NCI-H1436 treated with DMSO at 0.1 percent for 48 hours (cell line): ENCODE results near the gene MAST4.

Experiments
- DNase-seq: peaks from one replicate; lab custom pipeline; 2025; lab: John Stamatoyannopoulos, UW

MAST4 gene

DNA sequence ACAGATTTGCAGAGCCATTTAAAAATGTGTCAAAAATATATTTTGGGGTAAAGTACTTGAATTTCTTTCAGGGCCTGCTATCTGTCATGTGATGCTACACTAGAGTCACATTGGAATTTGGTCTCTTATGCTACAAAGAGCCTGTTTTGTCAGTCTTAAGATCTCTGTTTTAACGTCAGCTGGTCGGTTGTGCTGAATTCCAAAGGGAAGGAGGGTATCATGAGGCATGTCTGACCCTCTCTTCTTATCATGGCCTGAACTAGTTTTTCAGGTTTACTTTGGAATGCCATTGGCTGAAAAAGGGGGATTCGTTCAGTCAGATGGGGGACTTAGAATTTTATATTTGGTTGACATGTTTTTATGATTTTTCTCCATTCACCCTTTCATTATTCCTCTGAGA is 309.8 kb downstream of the MAST4 start:
- no peak for DNase-seq

DNA sequence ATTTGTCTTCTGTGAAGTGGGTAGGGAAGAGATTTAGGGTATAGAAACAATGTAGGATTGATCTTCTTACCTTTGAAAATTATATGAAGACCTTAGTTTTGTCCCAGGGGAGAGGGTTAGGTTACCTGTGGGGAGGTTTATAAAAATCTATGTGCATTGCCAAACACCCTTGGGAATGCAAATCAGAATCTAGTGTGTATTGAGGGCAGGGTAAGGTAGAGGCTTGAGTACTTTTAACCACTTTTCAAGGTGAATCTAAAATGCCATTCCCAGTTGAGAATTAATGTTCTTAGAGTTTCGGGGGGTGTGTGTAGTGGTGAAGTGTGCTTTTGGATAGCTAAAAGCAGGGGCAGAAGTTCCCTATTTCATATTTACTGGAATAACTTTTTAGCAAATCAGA is 312.0 kb downstream of the MAST4 start:
- DNase-seq = no peak

DNA sequence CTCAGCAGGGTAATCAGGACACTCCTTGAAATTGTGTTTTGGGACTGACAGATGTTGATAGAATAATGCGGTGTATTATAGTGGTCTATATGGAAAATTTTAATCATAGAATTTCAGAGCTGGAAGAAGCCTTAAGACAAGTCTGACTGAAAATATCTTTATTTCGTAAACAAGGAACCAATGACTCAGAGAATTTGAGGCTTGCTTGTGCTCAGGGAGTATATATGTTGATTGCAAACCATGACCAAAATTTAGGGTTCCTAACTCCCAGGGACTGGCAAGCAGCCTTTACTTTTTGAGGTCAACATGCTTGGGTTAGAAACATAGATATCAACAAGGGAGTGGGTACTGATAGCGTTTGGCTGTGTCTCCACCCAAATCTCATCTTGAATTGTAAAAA is 313.2 kb downstream of the MAST4 start:
- no peak for DNase-seq

DNA sequence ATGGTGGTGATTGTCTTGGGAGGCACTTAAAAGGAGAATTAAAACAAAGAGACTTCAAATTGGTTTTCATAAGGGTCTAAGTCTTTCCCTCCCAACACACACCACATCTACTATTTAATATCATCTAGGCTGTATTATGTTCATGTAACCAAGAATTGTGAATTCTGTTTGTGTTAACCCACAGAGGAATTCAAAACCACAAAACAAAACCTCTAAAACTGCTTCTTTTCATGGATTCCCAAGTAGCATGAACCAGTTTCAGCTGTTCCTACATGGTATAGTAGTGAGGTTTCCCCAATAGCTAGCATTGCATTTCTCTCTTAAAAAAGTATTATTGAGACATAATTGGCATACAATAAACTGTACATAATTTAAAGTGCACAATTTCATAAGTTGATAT is 316.6 kb downstream of the MAST4 start:
- no peak for DNase-seq

DNA sequence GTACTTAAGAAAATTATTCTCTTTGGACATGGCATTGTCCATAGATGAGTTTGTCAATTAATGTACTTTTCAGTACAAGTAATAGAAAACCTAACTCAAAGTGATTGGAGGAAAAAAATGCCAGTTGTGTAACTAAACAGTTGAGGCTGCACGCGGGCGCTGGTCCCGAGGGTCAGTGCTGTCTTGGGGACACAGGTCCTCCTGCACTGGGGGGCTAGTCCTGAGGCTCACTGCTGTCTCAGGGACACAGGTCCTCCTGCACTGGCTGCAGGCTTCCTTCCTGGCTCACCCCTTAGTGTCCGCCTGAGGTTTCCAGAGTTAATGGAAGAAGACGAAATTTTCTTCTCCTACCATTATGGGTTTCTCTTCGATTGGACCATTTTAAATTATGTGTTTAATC is 319.3 kb downstream of the MAST4 start:
- no peak for DNase-seq

DNA sequence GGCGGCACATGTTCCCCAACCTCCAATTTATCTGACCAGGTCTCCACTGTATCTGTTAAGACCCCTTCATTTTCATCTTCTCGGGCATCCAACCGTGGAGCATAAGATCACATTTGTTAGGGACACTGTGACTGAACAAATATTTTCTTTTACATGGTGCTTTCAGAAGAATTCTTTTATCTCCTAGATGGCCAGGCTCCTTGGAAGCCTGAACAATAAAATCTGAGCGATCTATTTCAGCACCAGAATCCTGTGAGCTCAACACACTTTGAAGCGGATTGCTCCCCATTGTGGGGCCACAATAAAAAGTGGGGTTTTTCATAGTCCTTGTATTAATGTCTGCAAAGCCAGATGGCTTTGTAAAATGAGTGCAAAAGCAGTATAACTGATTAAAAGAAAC is 326.7 kb downstream of the MAST4 start:
- no peak for DNase-seq

DNA sequence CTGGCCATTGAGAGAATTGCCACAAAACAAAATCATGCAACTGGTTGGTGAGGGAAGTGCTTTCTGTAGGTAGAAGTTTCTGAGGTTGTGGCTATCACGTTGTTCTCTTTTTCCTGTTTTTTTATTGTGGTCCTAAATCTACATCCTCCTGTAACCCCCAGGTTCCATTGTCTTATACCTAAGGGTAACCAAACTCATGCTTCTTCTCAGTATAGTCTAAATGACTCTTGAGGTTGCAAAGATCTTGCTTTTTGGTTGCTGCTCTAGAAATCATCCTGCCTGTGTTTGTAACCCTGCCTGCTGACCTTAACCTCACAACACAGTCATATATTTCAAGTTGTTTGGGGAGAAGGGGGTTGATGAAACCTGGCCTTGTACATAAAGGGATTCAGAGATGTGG is 327.3 kb downstream of the MAST4 start:
- DNase-seq = no peak

DNA sequence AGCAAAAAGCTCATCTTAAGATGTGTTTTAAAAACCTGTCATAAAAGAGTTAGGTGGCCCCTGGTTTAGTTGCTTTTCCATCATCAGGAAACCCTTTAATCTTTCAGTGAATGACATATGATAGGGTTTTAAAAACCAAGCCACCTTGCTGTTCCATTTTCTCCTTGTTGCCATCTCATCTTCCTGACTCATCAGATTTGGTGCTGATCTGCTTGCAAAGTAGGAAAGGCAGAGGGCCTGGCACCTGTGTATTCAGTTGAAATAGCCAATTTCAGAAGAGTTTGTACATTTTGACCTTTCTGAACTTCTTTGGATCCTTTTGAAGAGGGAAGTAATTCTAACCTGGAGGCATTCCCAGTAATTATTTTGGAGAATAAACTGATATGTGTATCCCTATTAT is 327.7 kb downstream of the MAST4 start:
- no peak for DNase-seq

DNA sequence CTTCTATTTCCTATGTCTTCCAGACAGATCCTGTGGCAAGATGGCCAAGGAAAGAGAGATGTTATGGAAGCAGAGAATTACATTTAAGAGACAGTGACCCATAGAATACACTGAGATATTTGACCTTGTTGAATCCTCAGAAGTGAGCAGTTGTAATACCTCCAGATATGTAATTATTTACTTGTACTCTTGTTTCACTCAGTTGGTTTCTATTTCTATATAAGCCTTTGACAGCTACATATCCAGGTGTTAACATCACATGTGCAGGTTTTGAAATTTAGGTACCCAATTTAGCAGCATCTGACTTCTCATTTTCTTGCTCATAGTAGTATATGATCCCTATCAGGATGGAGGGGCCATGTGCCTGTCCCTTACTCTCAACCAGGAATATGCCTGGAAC is 330.9 kb downstream of the MAST4 start:
- no peak for DNase-seq

DNA sequence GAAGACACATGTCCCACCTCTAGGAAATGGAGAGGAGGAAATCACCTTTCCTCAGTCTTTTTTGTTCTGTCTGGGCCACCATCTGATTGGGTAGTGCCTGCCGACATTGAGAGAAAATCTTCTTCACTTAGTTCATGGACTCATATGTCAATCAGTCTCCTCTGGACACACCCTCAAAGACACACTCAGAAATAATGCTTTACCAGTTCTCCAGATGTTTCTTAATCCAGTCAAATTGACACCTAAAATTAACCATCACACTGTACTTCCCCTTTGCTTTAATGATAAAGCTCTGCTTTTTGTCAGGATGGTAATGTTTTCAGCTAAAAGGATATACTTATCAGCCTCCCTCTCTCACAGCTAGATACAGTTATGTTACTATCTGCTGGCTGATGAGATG is 333.1 kb downstream of the MAST4 start:
- no peak for DNase-seq

DNA sequence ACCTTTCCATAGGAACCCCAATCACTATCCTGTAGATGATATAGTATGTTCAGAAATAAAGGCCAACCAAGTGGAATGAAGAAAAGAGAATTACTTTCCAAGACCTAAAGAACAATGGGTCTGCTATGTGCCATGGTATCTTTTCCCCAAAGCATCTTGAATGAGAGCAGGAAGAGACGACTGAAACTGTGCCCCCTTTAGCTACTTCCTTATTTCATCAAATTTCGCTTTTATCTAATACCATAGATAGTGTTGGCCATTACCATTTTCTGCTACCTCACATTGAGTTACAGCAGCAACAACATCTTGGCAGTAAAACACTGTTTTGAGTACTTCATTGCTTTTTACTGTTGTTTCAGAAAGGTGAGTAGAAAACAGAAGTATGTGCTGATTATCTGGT is 333.8 kb downstream of the MAST4 start:
- no peak for DNase-seq

DNA sequence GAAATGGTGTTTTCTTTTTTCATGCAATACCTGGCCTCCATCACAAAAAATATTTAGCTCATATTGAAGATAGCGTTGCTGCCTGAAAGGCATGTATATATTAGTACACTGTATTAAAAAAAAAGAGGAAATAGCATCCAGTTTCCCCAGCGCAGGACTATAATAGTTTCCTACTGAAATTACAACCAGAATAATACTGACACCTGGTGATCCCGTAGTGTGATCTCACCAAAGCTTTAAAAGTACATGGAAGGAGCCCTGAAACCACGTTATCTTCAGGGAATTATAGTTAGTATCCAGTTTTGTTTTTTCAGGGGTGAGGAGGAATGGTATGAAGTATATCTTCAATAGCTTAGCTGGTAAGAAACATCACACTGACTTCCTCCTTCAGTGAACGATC is 335.5 kb downstream of the MAST4 start:
- DNase-seq = no peak

DNA sequence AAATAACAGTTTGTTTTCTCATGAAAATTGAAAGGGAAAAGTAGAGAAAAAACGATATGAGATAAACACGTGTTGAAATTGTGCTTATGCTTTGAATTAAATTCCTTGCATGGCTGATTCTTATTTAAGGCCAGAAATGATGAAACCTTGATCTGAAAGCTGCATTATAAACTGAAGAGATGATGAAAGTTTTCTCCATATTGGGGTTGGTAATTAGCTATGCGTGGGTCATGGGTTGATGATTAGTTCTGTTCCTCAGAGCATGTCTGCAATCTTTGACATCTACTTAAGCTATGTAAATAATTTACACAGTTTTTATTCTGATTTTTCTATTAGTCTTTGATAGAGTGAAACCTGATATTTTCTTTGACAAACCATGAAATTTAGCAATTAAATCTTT is 336.3 kb downstream of the MAST4 start:
- DNase-seq = no peak

DNA sequence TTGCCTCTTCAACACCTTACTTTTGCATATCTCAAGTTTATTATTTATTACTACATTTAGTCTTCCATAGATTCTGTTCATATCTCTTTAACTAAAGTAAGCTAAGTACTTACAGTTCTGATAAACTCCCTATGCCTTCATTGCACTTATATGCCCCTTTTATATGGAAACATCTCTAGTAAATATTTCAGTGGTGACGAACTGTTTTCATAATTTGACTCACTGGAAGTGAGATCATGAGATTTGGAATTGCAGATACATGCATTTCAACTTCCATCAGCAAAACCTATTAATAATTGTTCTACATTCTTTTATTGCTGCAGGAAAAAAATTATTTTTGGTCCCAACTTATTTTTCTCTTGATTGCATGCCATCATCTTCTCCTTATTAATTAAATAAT is 336.9 kb downstream of the MAST4 start:
- DNase-seq = no peak

DNA sequence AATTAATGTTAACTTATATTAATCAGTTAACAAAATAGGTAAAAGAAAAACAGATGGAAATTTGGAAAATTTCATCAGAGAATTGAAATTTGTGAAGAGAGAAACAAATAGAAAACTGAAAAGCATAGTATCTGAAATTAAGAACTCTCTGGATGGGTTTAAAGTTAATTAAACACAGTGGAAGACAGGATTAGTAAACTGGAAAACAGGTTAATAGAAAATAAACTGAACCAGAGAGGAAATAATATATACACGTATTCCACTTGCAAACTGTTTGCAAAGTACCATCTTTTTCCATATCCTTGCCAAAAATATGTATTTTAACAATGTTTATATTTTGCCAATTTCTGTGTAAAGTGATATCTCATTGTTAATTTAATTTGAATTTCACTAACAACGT is 342.9 kb downstream of the MAST4 start:
- DNase-seq = no peak

DNA sequence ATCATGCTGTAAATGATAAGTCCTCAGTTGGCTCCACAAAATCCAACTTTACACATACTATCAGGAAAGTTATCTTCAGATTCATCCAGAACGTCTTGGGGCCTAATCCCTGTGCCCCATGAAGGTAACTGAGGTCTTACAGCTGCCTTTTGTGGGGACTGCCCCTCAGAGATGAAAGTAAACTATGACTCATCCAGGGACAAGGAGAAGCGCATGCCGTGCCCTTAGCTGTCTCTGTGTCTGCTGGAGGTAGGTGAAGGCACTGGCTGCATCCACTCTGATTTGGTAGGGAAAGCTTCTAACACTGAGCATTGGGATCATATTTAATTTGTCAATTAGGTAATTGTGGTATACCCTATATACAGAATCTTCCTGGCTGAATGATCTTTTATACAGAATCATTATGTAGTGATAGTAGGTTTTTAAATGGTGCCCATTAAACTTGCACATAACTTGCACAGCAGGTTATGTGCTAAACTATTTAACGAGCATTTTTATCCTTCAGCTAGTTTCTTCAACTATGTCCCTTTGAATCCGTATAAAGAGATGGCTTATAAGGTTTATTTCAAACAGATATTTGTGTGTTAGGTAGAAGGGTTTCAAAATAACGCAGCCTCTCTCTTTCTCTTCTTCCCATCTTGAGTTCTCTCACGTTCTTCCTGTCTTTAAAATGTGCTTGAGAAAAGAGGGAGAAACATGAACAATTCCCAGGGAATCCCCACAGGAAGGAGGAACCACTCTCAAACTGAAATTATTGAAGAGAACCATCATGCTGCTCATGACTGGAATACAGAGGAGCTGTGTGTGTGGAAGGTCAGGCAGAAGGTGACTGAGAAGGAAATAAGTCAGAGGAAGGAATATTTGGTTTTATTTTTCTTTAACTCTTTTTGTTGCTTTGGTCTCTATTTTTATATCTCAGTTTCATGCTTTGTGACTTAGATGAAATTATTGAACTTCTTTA is 349.5 kb downstream of the MAST4 start:
- DNase-seq = no peak

DNA sequence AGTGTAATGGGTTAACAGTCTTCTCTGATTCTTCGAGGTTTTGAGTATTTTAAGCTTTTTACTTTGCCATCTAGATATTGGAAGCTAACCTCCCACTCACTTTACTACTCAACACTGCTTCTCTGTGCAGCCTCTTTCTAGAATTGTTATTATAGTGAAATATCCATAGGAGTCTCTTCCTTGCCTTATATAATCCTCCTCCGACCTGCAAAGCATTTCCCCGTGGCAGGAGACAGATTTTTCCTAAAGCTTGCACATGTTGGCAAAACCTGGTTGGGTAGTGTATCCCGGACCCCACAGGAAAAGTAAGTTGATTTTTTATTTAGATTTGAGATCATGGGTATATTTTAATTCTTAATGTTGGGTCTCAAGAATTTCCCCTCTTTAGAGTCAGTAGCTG is 351.3 kb downstream of the MAST4 start:
- DNase-seq = no peak

DNA sequence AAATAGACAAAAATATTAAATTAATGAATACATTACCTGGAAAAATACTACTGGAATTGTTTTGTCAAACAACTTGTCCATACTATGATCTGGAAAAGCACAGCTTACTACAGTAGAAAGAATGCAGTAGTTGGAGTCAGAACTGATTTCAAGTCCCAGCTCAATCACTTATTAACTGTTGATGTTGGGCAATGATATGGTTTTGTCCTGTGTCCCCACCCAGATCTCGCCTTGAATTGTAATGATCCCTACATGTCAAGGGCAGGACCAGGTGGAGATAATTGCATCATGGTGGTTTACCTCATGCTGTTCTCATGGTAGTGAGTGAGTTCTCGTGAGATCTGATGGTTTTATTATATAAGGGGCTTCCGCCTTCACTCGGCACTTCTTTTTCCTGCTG is 352.9 kb downstream of the MAST4 start:
- DNase-seq = no peak

DNA sequence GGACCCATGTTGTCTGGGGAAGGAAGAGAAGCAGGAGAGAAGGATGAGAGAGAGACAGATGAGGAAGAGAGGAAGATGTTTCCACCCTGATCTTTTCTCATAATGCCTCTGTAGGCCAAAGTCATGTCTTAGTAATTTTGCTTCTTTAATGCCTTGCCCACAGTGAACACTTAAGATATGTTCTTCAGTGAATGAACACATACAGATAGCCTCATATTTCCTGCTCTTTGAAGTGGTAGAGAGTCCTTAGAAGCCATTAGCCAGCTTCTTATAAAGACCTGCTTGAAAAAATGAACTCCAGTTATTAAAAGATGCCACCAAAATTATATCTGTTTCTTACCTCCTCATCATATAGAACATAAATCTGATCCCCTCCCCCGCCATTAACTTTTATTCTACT is 356.0 kb downstream of the MAST4 start:
- DNase-seq = no peak

DNA sequence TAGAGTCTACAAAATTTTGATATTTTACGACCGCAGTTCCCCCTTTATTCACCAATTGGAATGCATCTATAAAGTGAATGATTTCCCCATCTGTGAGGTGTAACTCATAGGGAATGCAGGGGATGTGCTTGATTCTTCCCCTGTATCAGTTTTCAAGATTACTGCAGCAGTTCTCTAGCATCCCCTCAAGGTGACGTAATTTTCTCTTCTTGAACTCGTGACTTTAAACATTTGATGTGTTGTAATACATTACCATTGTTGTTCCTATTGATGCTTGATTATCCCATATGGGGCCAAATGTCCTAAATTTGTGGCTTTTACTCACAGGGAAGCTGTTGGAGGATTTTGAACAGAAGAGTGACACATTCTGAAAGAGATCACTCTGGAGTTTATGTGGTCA is 360.2 kb downstream of the MAST4 start:
- DNase-seq = no peak

DNA sequence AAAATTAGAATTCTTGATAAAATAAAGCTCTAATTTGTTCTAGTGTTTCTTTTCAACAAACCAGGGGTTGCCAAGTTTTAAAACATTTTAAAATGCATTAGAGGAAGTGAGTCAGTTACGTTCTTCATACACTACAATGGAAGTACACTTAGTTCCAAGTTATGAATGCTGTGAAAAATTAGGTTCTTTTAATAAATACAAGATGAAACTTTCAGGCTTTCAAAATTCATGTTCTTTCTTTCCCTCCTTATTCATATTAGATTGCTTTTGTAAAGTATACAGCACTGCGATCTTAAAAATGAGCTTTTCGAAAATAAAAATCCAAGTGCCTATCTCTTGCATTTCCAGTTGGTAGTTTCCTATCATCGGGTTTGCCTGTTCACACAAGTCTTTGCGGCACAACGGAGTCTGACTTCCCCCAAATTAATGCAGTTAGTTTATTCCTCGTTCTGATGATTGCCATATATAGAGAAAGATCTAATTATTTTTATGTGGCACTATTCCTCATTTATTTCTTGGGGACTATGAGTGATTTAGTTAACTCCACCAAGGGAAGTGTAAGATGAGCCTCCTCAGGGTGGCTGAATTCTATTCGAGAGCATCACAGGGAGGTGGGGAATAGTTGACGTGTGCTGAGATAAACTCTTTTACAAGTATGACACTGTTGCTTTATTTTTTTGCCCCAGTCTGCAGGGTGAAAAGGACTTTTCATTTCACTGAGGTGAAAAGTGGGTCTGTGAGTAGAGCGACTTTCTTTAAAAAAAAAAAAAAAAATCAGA is 362.2 kb downstream of the MAST4 start:
- DNase-seq = no peak

DNA sequence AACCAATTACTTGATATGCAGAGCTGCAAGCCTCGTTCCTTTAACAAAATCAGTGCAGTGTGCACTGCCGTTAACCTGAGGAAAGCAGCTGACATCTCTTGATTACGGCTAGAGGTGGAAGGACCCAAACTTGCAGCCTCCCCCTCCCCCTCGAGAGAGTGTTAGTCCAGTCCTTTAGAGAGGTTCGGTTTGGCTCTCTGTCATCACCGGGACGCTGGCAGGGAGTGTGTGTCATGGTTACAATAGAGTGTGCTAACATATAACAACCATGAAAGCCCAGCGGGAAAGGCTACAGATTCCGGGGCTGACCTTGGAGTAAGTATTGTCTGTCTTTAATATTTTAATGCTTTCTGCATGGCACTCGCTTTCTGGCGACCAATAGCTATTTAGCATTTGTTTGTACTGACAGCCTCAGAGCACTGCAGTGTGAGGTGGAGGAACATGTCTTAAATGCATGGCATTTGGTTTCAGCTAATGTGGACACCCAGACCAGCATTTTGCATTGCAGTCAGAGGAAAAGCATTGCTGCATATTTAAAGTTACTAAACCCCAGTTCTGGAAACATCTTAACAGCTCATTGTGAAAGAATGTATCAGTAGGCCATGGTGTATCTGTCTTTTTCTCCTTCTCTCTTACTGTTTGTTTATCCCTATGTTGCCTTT is 362.9 kb downstream of the MAST4 start:
- no peak for DNase-seq

DNA sequence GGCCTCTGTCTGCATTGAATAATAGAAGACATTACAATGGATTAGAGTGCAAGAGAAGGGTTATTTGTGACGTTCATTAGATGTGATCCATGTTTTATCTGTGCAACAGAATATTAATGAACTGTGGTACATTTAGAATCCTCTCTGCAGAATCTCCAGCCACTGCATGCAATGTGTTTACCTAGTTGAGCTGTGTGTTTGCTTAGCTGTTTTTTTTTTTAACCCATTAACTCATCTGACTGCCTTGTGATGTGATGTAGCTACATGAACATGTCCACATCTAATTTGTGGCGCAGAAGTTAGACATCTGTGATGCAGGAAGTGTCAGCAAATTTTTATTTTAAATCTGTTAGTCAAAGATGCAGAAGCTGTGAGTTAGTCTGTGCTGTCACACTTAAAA is 363.5 kb downstream of the MAST4 start:
- no peak for DNase-seq
